GM21576 (cell line): ENCODE data around the gene CHIC2.

Experiments used
- ATAC-seq: cut with Tn5 transposase; IDR thresholded peaks from one replicate; pipeline ENCODE4 v1.9.1; 2021; ENCODE audit warnings: mild to moderate bottlenecking, moderate library complexity; ENCODE audit not compliant: unreplicated experiment

The CHIC2 gene

DNA sequence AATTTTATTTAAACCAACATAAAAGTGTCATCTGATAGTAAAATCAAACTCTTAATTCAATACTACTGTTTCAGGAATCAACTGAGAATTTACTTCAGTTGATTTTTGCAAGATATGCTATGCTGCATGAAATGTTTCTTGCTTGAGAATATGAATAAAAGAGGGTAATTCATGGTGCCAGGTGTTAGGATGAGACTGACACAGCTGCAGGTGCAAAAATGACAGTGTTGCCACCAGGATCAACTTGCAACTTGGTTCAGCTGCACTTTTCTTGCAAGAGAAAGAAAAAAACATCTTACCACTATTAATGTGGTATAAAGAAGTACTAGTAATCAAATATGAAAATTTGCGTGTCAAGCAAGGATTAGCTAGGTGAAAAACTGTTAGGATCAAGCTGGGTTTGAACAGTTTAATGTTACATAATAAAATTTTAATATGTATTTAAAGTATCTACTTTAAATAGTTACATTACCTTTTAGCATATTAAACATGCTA lies 49.7 kb downstream of the CHIC2 start:
- ATAC-seq, result no peak

DNA sequence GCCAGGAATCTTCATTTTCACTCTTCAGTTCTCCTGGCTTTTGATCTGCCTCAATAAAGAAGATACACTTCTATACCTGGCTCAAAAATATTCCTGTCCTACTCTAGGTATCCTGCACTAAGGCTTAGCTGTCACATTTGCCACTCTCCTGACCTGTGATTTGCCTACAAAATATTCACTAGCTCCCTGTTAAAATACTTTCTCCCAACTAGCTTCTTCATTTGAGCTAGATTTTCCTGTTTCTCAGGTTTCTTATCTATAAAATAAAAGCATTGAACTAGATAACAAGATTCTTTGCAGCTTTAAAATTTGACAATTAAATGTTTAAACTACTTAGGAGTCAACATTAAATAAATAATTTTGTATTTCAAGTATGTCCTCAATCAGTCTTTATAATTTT lies 53.2 kb downstream of the CHIC2 start:
- no peak for ATAC-seq

DNA sequence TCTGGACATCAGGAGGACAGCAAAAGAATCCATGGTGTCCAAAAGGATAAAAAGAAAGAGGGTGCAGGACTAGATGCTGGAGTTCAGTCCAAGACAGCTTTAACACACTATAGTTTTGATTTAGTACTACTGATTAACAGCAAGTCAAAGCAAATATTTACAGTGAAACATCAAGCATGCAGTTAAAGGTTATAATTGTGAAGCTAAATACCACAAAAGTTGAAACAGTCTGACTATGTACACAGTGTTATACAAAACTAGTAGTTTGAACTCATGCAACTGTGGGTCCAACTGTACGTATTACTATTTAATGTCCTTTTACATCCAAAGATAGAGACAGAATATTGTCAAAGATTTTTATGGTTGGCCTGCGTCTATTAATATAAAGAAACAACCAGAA lies 57.6 kb downstream of the CHIC2 start:
- ATAC-seq, result no peak

DNA sequence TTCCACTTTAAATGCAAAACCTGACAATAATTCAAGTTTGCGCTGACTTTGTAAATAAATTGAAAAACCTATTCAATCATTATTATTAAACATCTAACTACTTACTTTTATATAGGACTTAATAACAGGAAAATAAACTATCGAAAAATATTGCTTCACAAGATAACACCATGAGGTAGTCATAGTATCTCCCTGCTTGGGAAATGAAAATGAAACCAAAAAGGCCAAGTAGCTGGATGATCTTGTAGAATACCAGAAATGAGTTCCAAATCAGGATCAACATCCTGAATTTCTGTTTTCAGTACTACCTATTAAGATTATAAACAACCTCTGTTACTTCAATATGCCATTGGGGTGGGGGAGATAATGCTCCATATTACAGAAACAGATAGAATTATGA lies 58.9 kb downstream of the CHIC2 start:
- no peak for ATAC-seq

DNA sequence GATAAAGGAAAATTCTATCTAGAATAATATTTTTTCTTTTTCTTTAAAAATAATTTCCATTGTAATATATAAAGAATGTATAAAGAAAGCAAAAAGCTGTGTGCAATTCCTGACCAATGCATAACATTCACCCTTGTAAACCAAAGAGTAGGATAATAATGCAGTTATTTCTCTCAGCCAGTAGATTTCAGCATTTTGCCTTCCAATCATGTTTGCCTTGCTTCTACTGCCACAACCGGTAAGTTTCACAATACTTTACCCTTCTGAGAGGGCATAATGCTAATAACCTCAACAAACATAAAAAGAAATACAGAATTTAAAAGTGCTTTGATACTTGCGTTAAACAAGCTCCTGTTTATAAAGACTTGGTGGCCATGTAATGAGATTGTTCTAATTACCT lies 59.9 kb downstream of the CHIC2 start:
- no peak for ATAC-seq

DNA sequence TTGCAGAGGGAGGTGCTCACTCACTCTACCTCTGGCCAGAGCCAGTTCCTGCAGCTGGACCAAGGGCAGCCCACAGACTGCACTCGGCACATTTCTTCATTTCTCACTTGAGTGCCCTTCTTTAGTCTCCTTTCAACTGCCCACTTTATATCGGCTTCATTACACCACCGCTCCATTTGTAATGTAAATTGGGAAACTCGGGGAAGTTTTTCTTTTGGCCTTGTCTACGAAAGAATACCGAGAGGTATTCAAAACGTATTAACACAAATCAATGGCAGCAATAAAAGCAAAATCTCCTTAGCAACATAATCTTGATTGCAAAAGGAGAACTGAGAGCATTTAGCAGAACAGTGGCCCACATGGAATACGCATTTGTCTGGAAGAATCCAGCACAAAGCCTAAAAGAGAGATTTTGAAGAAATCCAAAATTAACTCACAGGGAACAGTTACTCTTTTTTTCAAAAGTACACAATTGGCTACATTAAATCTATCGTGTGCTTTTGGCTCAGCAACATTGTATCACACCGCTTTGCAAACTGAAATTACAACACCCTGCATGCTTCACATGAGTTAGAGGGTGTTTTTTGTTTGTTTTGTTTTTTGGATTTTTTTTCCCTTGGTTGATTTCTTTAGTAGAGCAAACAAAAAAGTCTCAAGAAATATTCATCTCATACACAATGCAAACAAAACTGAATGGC lies 62.6 kb downstream of the CHIC2 start:
- ATAC-seq, result no peak

DNA sequence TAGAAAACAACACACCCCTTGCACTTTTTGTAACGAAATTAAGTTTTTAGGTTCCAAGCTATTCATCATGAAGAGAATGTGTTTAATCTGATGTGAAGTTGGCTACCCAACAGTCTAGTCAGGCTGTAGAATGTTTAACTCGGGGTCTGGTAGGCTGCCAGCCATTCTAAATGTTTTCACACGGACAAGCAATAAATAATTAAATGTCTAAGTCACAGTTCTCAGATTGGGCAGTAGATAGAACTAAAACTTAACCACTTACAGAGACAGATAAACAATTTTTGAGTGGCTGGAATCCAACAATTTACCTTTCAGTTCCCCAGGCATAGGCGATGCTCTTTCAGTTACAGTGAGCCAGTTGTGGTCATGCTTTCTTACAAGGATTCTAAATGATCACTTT lies 66.5 kb downstream of the CHIC2 start:
- ATAC-seq, result no peak

DNA sequence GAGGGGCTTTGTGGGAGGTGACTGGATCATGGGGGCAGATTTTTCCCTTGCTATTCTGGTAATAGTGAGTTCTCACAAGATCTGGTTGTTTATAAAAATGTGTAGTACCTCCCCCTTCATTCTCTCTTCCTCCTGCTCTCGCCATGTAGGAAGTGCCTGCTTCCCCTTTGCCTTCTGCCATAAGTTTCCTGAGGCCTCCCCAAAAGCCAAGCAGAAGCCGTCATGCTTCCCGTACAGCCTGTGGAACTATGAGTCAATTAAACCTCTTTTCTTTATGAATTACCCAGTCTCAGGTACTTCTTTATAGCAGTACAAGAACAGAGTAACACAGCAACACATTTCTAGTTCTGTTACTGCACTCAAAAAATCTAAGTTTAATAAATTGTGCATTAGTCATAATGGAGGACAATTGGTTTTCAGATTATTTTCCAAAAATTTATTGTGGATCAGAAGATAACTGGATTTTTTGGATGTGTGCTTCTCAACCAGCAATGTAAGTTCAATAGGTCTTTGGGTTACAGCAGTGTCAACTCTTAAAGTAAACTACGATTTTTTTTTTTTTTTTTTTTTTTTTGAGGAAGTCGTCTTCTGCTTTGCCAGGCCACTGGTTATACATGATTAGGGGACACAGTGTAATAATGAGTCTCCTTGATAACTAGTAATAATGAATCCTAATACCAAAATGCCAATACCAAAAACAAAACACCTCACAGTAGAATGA lies 69.9 kb downstream of the CHIC2 start:
- no peak for ATAC-seq

DNA sequence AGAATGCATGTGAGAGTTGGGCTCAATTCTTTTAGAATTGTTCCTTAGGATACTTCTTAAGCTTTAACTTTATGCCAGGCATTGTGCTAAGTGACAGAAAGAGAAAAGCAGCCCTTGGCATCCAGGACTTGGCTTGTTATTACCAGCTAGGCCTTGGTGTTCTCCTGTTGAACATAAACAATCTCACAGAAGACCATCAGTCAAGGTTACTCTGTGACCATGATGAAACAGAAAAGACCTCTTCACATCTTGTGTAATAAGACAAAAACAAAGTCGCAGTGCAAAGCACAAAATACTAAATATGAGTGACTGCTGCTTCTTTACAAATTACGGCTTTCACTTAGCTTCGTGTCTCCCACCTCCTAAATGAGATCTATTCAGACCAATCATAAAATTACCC lies 71.6 kb downstream of the CHIC2 start:
- ATAC-seq, result no peak

DNA sequence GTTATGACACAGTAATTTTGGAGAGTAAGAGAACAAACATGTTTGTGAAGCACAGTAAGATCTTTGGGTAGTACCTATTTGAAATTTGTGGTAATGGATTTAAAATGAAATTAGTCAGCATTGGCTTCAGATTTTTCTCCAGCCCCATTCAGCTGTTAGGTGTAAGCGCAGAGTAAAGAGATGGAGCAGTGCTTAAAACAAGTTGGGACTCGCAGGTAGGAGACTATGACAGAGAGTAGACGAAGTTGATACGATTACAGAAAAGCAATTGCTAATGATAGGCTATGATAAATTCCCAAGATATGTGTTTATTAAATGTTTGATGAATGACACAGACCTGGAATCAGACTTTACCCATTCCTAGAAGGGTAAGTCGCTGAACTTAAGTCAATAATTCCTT lies 72.6 kb downstream of the CHIC2 start:
- no peak for ATAC-seq

DNA sequence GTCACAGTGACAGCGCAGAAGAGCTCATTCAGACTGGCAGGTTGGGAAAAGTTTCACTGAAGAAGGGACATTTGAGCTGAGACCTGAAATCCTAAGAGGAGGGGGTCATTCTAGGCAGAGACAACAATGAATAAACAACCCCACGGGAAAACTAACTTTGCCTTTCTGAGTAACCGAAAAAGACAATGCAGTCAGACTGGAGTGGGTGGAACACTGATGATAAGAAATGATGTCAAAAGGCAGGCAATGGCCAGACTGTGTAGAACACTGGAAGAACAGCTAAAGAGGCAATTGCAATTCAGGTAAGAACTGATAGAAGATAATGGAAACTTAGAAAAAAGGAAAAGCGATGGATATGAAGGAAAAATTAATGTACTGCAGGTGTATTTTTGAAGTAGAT lies 73.8 kb downstream of the CHIC2 start:
- ATAC-seq, result no peak

DNA sequence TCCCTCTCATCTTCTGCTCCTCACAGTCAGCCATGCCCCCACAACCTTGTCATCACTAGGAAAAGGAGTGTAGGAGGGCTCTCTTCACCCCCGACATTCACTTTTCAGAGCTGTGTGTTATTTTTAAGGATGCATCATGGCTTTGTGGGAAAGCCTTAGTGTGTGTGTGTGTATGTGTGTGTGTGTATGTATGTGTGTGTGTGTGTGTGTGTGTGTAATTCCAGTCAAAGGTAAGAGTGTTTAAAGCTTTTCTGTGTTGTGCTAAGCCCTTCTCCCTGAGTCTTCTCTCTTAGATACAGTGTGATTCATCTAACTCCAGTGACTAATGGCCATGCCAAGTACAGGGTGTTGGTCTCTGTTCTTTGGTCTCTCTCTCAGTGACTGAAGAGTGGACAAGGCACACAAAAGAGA lies 76.6 kb downstream of the CHIC2 start:
- ATAC-seq, result no peak

DNA sequence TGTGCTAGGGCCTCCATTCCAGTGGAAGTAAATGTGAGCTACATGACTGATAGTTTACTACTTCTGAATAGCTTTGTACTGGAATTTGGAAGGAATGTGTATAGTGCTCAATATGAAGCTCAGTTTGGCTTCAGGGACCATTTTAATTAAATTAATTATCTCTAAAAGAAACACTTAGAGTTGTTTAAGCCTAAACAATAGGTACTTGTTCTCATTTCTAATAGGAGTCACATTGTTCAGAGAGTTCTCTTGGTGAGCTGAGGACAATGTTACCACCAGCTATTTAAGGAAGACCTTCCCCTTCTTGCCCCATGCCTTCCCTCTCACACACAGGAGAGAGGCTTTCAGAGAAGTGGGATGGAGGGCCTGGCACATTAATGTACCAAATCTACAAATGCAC lies 78.3 kb downstream of the CHIC2 start:
- no peak for ATAC-seq

DNA sequence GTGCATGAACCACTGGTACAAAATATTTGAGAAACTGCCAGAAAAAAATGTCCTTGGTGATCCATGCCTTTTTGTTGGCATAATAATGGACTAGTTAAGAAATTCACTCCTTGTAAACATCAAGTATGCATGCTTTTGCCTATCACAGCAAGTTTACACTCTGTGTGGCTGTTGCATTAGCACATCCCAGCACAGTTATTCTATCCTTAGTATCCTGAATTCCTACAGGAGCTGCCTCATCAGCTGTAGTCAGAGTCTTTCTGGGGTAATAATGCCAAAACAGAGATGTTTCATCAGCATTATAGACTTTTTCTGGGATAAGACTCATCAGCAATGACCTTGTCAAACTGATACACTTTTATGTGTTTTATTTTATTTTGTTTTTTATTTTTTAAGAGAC lies 82.8 kb downstream of the CHIC2 start:
- no peak for ATAC-seq

DNA sequence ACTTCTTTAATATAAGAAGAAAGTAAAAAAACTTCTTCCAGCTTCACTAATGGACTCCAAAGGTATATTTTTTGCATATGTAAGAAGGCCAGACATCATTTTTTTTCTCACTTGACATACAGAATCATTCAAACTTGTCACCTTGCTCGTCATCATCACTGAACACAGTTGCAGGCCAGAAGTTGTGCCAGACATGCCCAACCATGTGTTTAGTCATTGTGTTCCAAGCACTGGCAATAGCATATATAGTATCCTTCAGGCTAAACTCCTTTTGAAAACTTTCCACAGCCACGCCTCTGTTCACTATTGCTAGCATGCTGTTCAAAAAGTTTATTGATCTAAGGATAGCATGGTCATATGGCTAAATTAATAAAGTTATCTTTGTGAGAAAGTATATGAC lies 83.3 kb downstream of the CHIC2 start:
- ATAC-seq, result no peak

DNA sequence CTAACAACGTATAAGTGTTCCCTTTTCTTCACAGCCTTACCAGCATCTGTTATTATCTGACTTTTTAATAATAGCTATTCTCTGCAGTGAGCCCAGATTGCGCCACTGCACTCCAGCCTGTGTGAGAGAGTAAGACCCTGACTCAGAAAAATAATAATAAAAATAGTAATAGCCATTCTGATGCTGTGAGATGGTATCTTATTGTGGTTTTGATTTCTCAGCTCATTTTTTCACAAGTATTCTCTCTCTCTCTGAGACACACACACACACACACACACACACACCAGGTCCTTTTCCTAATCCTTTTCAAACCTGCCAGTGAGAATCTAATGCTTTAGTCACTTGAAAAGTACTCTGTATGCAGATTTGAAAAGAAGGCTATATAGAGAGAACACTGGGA lies 89.8 kb downstream of the CHIC2 start:
- no peak for ATAC-seq

DNA sequence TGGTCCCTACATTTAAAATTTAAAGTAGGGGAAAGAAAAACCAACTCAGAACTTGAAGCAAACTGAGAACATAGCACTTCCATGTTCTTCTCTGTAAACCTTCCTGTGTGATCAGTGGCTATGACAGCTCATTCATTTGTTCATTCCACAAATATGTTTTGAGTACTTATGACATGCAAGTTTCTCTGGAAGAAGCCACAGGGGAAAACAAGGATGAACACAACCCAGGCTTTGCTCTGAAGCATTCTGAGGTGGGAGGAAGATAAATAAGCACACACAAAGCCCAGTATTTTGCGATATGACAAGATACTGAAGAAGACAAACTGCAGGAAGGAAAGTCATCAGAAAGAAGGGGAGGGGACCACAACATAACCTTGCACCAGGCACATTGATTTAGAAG lies 96.4 kb downstream of the CHIC2 start:
- ATAC-seq, result no peak

DNA sequence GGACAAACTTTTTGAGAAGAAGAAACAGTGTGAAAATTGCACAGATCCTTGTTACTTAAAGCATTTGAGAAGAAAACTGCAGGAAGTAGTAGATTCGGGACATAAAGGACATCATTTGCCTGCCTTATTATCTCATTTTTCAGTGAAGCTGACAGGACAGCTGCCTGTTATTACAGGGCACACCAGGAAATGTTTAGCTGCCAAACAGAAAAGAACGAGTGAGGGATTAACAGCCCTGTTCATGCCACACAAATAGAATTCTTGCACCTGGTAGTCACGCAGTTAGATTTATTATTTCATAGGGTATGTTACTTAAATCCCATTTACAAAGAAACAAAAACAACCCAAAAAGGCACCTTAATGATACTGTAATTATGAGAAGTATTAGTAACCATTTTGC lies 100.6 kb downstream of the CHIC2 start:
- no peak for ATAC-seq

DNA sequence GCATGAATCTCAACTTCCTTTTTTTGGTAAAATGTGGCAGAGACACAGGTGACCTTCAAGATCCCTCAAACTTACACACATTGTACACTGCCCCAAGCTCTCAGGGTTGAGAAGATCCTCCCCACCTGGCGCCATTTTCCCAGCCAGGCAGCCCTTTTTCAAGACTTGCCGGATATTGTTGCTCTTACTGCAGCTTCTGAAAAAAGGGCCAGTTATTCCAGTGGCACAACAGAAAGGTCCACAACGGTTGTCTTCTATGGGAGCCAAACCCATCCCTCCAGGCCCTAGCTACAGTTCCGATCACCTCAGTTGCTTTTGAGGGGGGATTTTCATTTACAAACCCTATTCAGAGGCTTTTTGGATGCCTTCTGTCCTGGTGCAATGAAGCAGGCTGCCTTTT lies 101.1 kb downstream of the CHIC2 start:
- ATAC-seq, result no peak

DNA sequence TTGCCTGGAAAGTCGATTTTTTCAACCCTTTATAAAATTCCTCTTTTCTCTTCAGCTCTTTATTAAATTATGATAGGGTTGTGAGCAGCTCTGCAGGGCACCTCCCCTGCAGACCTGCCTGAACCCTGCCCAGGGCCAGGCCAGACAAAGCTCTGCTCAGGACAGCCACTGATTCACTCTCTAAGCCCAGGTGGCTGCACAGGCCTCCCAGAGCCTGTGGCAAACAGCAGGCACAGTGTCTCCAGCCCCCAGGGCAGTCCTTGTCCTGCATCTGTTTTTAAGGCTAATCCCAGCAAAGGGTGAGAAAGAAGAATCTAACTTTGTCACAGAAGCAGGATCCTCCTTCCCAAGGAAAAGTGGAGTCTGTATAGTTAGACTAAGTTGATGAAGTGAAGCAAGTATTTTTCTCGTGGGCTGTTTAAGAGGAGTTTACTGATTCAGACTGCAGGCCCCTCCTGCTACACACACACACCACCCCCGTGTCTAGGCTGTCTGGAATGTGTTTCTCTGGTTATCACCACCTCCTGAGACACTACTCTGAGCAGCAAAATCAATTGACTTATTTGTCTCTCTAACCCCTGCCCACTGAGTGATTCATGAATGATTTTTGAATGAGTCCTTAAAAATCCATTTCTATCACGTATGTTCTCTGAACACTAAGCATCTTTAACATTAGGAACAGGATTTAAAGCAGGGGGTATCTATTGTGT lies 101.7 kb downstream of the CHIC2 start:
- no peak for ATAC-seq

DNA sequence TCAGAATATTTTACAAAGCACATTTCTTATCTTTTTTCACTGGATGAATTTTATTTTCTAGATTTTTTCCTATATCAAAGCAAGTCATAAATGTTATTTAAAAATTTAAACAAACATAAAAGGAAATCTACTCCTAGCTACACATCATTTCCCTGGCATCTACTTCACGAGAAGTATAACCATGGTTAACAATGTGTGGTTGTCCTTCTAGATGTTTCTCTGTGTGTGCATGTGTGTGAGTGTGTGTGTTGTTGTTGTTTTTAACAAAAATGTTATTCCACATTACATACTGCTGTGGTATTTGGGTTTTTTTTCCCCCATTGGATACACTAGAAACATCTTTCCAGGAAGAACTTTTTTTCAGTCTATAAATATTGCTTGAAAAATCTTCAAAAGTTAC lies 103.1 kb downstream of the CHIC2 start:
- no peak for ATAC-seq

DNA sequence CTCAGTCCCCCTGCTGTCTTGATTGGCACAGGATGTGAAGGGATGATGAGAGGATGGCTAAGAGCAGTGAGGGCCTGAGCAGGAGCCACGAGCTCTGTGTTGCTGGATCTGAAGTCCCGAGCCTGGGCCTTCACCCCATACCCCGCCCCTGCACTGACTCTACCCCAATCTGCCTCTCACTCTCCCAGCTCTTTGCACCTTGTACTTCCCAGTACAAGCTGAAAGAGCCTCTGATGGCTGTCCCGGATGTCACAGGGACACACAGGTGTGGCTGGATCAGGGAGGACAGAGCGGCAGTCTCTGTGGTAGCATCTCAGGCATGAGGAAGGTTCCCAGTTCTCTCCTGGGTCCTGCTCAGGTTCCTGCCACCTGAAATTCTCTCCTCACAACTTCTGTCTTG lies 103.6 kb downstream of the CHIC2 start:
- no peak for ATAC-seq
